Breast epithelium (tissue), 3 donors: Measurements from ENCODE around the gene SPATA21.

Source experiments
- POLR2A ChIP-seq: fragments of 450-650 bp; IDR thresholded peaks from one replicate; pipeline ENCODE4 v1.6.1; 2016; ENCODE audit warnings: antibody characterized with exemption, mild to moderate bottlenecking, moderate library complexity
- POLR2AphosphoS5 ChIP-seq, 3 donors: sonication (generic); formaldehyde crosslinking; IDR thresholded peaks; one replicate each; pipeline ENCODE4 v1.6.1; 2017; ENCODE audit warnings: antibody characterized with exemption in 3 of 3
- TF ChIP-seq, protein P1 (sequence below), 3 donors: fragments of 450-650 bp; IDR thresholded peaks; one replicate each; pipeline ENCODE4 v1.5.1; 2016 to 2017; ENCODE audit warnings: antibody characterized with exemption in 3 of 3, mild to moderate bottlenecking in 3 of 3, moderate library complexity in 3 of 3

GRCh38 chr1:16461681-16462080, 24.5 kb upstream of the SPATA21 start:
- TF ChIP-seq, protein P1, sequence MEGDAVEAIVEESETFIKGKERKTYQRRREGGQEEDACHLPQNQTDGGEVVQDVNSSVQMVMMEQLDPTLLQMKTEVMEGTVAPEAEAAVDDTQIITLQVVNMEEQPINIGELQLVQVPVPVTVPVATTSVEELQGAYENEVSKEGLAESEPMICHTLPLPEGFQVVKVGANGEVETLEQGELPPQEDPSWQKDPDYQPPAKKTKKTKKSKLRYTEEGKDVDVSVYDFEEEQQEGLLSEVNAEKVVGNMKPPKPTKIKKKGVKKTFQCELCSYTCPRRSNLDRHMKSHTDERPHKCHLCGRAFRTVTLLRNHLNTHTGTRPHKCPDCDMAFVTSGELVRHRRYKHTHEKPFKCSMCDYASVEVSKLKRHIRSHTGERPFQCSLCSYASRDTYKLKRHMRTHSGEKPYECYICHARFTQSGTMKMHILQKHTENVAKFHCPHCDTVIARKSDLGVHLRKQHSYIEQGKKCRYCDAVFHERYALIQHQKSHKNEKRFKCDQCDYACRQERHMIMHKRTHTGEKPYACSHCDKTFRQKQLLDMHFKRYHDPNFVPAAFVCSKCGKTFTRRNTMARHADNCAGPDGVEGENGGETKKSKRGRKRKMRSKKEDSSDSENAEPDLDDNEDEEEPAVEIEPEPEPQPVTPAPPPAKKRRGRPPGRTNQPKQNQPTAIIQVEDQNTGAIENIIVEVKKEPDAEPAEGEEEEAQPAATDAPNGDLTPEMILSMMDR (IDR thresholded peaks at IDR 0.05) = no peak
- no peak for TF ChIP-seq POLR2A
- no peak for TF ChIP-seq POLR2AphosphoS5 (IDR thresholded peaks at IDR 0.05)
